HUES48 (cell line): ENCODE data around the gene ZC3H13.

ENCODE experiments used
- H3K27ac ChIP-seq: one replicate; pipeline ENCODE4 v1.7.0; 2013; ENCODE audit warnings: low read depth, low read length, inconsistent platforms
- H3K27me3 ChIP-seq: 2 replicates; pipeline ENCODE4 v1.6.1; 2013; ENCODE audit warnings: mild to moderate bottlenecking, low read length; ENCODE audit not compliant: control insufficient read depth, insufficient read depth
- H3K36me3 ChIP-seq: 2 replicates; pipeline ENCODE4 v1.6.1; 2013; ENCODE audit warnings: low read length; ENCODE audit not compliant: control insufficient read depth, insufficient read depth
- H3K4me1 ChIP-seq: 2 replicates; pipeline ENCODE4 v1.6.1; 2013; ENCODE audit warnings: mild to moderate bottlenecking, low read length; ENCODE audit not compliant: control insufficient read depth, insufficient read depth
- H3K4me3 ChIP-seq: 2 replicates; pipeline ENCODE4 v1.5.1; 2013; ENCODE audit warnings: mild to moderate bottlenecking, low read depth, low read length
- H3K9ac ChIP-seq: 2 replicates; pipeline ENCODE4 v1.6.1; 2013; ENCODE audit warnings: mild to moderate bottlenecking, low read depth, low read length, moderate library complexity
- H3K9me3 ChIP-seq: 2 replicates; pipeline ENCODE4 v1.6.1; 2013; ENCODE audit warnings: low read length; ENCODE audit not compliant: control insufficient read depth, insufficient read depth

ZC3H13 gene

GRCh38 chr13:46059405-46059804 is 6.9 kb upstream of the ZC3H13 start:
- Histone ChIP-seq H3K36me3 (no peaks in the 10 kb centered on the region), H3K4me1 (no peaks in the 10 kb centered on the region), H3K27ac (no peak overlapping the region), H3K9ac (no peak overlapping the region), H3K9me3 (no peaks in the 10 kb centered on the region), H3K27me3 (no peaks in the 10 kb centered on the region), H3K4me3 (no peak overlapping the region)

DNA sequence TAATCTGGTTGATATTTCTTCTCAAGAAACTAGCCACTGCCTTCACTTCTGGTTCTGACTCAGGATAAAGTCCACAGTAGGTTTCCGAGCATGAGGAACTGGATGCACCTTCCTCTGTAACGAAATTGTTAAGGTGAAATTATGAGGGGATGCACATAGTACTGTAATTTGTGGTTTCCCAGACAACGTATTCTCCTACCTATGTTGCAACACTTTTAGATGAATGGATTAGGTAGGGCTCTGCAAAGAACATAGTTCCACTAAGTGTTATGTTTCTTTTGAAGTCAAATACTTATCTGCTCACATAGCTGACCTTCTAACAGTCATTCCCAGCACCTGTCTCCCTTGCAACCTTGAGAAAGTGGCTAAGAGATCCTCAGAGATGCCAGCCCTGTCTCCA is 5.7 kb upstream of the ZC3H13 start:
- H3K4me1 ChIP-seq, result no peaks in the 10 kb centered on the region
- H3K9me3 ChIP-seq, result no peaks in the 10 kb centered on the region
- H3K27me3 ChIP-seq, result no peaks in the 10 kb centered on the region
- no peak overlapping the region for H3K27ac ChIP-seq
- no peak overlapping the region for H3K9ac ChIP-seq
- H3K4me3 ChIP-seq, result no peak overlapping the region
- no peaks in the 10 kb centered on the region for H3K36me3 ChIP-seq

DNA sequence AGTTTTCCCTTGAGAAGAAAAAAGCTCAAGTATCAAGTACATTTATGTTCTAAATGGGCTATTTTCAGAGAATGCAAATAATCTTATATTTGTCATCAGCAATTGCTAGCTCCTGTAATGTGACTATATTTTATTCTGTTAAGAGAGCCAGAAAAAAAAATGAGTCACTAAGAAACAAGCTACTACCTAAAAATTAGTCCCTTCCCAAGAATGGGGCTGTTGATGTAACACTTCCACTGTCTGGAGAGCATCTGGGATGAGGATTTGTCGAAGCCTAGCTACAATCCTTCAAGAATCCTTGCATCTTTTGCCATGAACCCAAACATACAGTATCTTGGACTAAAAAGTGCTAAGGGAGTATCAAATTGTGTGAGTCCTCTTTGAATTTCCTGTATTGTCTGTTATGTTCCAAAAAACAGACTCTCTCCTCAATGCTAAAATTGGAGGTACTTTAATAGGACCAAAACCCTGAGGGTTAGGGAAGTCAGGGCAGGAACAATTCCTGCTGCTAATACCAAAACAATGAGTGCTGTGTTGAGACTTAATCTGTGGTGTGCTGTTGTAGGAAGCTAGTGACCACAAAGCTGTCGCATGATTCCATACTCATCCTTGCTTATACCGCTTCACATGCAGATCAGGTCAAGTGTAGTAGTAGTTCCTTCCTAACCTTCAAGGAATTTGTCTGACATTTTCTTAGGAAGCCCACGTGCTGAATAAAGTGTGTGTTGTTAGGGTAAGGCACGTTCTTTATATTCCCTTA is 4.9 kb upstream of the ZC3H13 start:
- H3K4me3 ChIP-seq, result no peak overlapping the region
- no peak overlapping the region for H3K27ac ChIP-seq
- H3K9ac ChIP-seq, result no peak overlapping the region
- H3K36me3 ChIP-seq, result no peaks in the 10 kb centered on the region
- no peaks in the 10 kb centered on the region for H3K27me3 ChIP-seq
- no peaks in the 10 kb centered on the region for H3K9me3 ChIP-seq
- no peaks in the 10 kb centered on the region for H3K4me1 ChIP-seq

- Histone ChIP-seq H3K4me3 (peak overlapping the region; percentile 96), H3K9me3 (no peaks in the 10 kb centered on the region)
Observed at GRCh38 chr13:46053162-46054012, 841 bp upstream of the ZC3H13 start.

DNA sequence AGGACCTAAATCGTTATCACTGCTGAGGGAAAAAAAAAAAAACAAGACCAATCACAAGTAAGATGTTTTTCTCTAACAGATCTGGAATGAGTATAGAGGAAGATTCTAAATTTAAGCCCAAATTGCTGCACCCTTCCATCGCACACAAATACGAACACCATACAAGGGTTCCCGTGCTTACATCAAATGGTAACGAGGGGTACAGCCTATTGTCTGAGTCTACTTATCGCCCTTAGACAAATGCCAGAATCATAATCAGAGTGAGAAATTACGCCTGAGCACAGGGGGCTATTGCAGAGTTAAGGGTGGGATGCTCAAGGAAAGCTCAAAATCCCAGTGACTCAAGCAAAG is 603 bp downstream of the ZC3H13 start:
- peak overlapping the region; percentile 90 for H3K9ac ChIP-seq
- peak overlapping the region; percentile 96 for H3K4me3 ChIP-seq
- no peaks in the 10 kb centered on the region for H3K27me3 ChIP-seq
- no peaks in the 10 kb centered on the region for H3K36me3 ChIP-seq
- H3K4me1 ChIP-seq, result peaks cover 3% of the 10 kb centered on the region; the same call in 1 of the 2 replicates
- no peaks in the 10 kb centered on the region for H3K9me3 ChIP-seq
- H3K27ac ChIP-seq, result peak overlapping the region; percentile 94

More at GRCh38 chr13:46053162-46054012, 841 bp upstream of the ZC3H13 start:
- no peaks in the 10 kb centered on the region for H3K27me3 ChIP-seq
- H3K27ac ChIP-seq, result peak overlapping the region; percentile 94
- H3K36me3 ChIP-seq, result no peaks in the 10 kb centered on the region
- H3K4me1 ChIP-seq, result peaks cover 3% of the 10 kb centered on the region; the same call in 1 of the 2 replicates
- peak overlapping the region; percentile 90 for H3K9ac ChIP-seq

- Histone ChIP-seq H3K9me3 (no peaks in the 10 kb centered on the region), H3K27me3 (no peaks in the 10 kb centered on the region), H3K27ac (no peak overlapping the region), H3K9ac (no peak overlapping the region), H3K4me1 (peaks cover 3% of the 10 kb centered on the region; the same call in 1 of the 2 replicates), H3K36me3 (no peaks in the 10 kb centered on the region), H3K4me3 (peak overlapping the region; percentile 96)
Observed at GRCh38 chr13:46050771-46051170, 1.8 kb downstream of the ZC3H13 start.

- H3K4me3 ChIP-seq, result no peak overlapping the region
- no peak overlapping the region for H3K9ac ChIP-seq
Observed at GRCh38 chr13:46045424-46045823, 7.1 kb downstream of the ZC3H13 start.

DNA sequence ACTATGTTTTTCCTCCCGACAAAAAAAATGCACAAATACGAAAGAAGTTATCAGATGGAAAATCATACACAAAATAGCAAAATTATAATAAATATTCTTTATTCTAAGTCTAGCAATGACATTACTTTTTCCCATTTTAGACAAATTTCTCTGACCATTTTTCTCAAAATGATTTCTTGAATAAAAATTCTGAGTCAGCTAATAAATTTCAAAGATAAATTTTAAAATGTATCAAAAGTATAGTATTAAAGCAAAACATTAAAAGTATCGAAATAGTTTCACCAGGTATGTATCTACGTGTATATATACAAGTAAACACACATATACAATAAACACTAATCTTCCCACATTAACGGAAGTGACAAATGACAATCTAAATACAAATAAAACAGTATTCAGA is 8.9 kb downstream of the ZC3H13 start:
- H3K27ac ChIP-seq, result no peak overlapping the region
- no peak overlapping the region for H3K9ac ChIP-seq
- H3K4me1 ChIP-seq, result no peaks in the 10 kb centered on the region
- no peak overlapping the region for H3K4me3 ChIP-seq
- peaks cover 36% of the 10 kb centered on the region for H3K36me3 ChIP-seq
- no peaks in the 10 kb centered on the region for H3K27me3 ChIP-seq
- H3K9me3 ChIP-seq, result no peaks in the 10 kb centered on the region

More at GRCh38 chr13:46045424-46045823, 7.1 kb downstream of the ZC3H13 start:
- Histone ChIP-seq H3K4me1 (no peaks in the 10 kb centered on the region), H3K9me3 (no peaks in the 10 kb centered on the region), H3K36me3 (peaks cover 21% of the 10 kb centered on the region), H3K27me3 (no peaks in the 10 kb centered on the region), H3K27ac (no peak overlapping the region)

DNA sequence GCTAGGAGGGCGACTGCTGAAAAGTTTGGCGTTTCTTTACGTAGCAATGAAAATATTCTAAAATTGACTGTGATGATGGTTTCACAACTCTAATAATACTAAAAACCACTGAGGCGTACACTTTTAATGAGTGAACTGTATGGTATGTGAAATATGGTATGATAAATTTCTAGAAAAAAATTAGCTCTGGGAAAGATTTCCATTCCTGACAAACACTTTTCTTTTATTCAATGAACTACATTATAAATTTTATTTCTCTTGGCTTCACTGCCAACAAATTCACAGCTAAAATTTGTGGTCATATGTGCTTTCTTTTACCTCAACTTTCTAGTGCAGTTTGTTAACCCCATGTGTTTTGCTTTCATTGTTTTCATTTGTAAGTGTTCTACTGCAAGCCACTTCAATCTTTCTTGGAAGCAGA is 11.1 kb downstream of the ZC3H13 start:
- no peak overlapping the region for H3K27ac ChIP-seq
- no peak overlapping the region for H3K9ac ChIP-seq
- H3K9me3 ChIP-seq, result no peaks in the 10 kb centered on the region
- no peak overlapping the region for H3K4me3 ChIP-seq
- peaks cover 45% of the 10 kb centered on the region for H3K36me3 ChIP-seq
- H3K27me3 ChIP-seq, result no peaks in the 10 kb centered on the region
- H3K4me1 ChIP-seq, result no peaks in the 10 kb centered on the region

GRCh38 chr13:46040763-46041162 is 11.8 kb downstream of the ZC3H13 start:
- peaks cover 45% of the 10 kb centered on the region for H3K36me3 ChIP-seq
- no peaks in the 10 kb centered on the region for H3K27me3 ChIP-seq
- no peaks in the 10 kb centered on the region for H3K4me1 ChIP-seq
- no peak overlapping the region for H3K9ac ChIP-seq
- H3K9me3 ChIP-seq, result no peaks in the 10 kb centered on the region
- no peak overlapping the region for H3K27ac ChIP-seq
- no peak overlapping the region for H3K4me3 ChIP-seq
